K562 (cell line): ENCODE data around the gene GDAP2. TPM values are rescaled to one million over a fixed set of nuclear protein-coding genes. Genes with fewer than 3 reads are reported as not detected.

Experiments used
- ATAC-seq: fragments of 200-7000 bp; cut with Tn5 transposase; 3 replicates; pipeline ENCODE4 v1.9.1; 2020; ENCODE audit warnings: moderate library complexity
- BruUV-seq: library from RNA; stranded (reverse); fragments of 400-500 nt; replicated peaks from 2 replicates; lab custom pipeline; 2021; lab: Mats Ljungman, UMichigan
- CTCF ChIA-PET: fragments of 300-600 bp; formaldehyde crosslinking; extraction: SDS; loops from one replicate; lab custom pipeline; 2021; ENCODE audit warnings: low intra/inter-chr PET ratio; lab: Yijun Ruan, JAX
- POLR2A ChIA-PET: fragments of 300-600, 350-650 bp; sonication (Branson Sonifier 250); formaldehyde crosslinking; extraction: SDS; loops from one replicate; lab custom pipeline; 2021; ENCODE audit warnings: antibody characterized with exemption, inconsistent platforms; lab: Yijun Ruan, JAX
- DNase-seq, 4 experiments: peaks; one replicate each; pipeline versions ENCODE4 v3.0.0 to v3.0.0-alpha.2; 2011 to 2018; ENCODE audit warnings: low spot score in 3 of 4, mixed read lengths in 3 of 4; ENCODE audit errors: extremely low read depth in 1 of 4
- FAIRE-seq: peaks from 2 replicates; lab custom pipeline; 2011; peaks lifted over from hg19 to GRCh38; lab: Jason Lieb, UNC
- H2AFZ ChIP-seq: 2 replicates; pipeline ENCODE4 v1.6.0; 2011; ENCODE audit warnings: low read depth, low read length, control low read depth, inconsistent platforms
- H3K27ac ChIP-seq: fragments of 200-600 bp; 3 replicates; pipeline ENCODE4 v1.8.0; 2011; ENCODE audit warnings: low read depth, mild to moderate bottlenecking, control low read depth, inconsistent platforms, low read length, moderate library complexity, mixed read lengths; ENCODE audit errors: extremely low read depth
- H3K27me3 ChIP-seq, 2 experiments: fragments of 300-600 bp in 1 of 2; 2 replicates in 1 of 2; 3 replicates in 1 of 2; pipeline versions ENCODE4 v1.6.0 to v1.8.0; 2011; ENCODE audit warnings: inconsistent platforms in 2 of 2, low read length in 2 of 2, mild to moderate bottlenecking in 1 of 2, mixed read lengths in 1 of 2, moderate library complexity in 1 of 2; ENCODE audit not compliant: control insufficient read depth in 2 of 2, insufficient read depth in 2 of 2
- H3K36me3 ChIP-seq: fragments of 300-600 bp; 3 replicates; pipeline ENCODE4 v1.8.0; 2011; ENCODE audit warnings: mild to moderate bottlenecking, low read length, inconsistent platforms; ENCODE audit not compliant: control insufficient read depth, insufficient read depth
- H3K4me1 ChIP-seq, 2 experiments: fragments of 200-600 bp in 1 of 2; replicated peaks in 1 of 2; 2 replicates in 1 of 2; 3 replicates in 1 of 2; pipeline versions ENCODE4 v1.5.1 to v1.8.0; 2011; ENCODE audit warnings: inconsistent platforms in 2 of 2, low read length in 2 of 2, mild to moderate bottlenecking in 1 of 2, mixed read lengths in 1 of 2, moderate library complexity in 1 of 2; ENCODE audit not compliant: control insufficient read depth in 2 of 2, insufficient read depth in 2 of 2
- H3K4me2 ChIP-seq: 2 replicates; pipeline ENCODE4 v1.6.1; 2011; ENCODE audit warnings: low read length, control low read depth, inconsistent platforms, mixed read lengths; ENCODE audit not compliant: insufficient read depth
- H3K4me3 ChIP-seq: fragments of 200-600 bp; sonication (generic), shearing (Covaris generic); 2 replicates; pipeline ENCODE4 v1.5.1; 2016; ENCODE audit warnings: control low read depth, inconsistent platforms
- H3K79me2 ChIP-seq: fragments of 200-600 bp; 3 replicates; pipeline ENCODE4 v1.8.0; 2011; ENCODE audit warnings: low read length, inconsistent platforms; ENCODE audit not compliant: control insufficient read depth, insufficient read depth
- H3K9ac ChIP-seq, 2 experiments: 2 replicates each; pipeline versions ENCODE4 v1.6.0 to v1.6.1; 2011; ENCODE audit warnings: low read depth in 2 of 2, low read length in 2 of 2, control low read depth in 1 of 2, inconsistent platforms in 1 of 2, mild to moderate bottlenecking in 1 of 2, mixed read lengths in 1 of 2; ENCODE audit not compliant: insufficient read depth in 1 of 2
- H3K9me1 ChIP-seq: one replicate; pipeline ENCODE4 v1.6.0; 2011; ENCODE audit warnings: inconsistent platforms, mild to moderate bottlenecking, low read length, moderate library complexity; ENCODE audit not compliant: control insufficient read depth, insufficient read depth
- H3K9me3 ChIP-seq: replicated peaks from 2 replicates; pipeline ENCODE4 v1.5.1; 2011; ENCODE audit warnings: low read depth, low read length, inconsistent platforms; ENCODE audit not compliant: control insufficient read depth, insufficient read depth
- H4K20me1 ChIP-seq: replicated peaks from 2 replicates; pipeline ENCODE4 v1.6.1; 2011; ENCODE audit warnings: low read length, inconsistent platforms, mixed read lengths; ENCODE audit not compliant: control insufficient read depth, insufficient read depth
- ELF4 ChIP-seq: fragments of 450-650 bp; formaldehyde crosslinking; IDR thresholded peaks from 2 replicates; pipeline ENCODE4 v1.4.0; 2022; ENCODE audit warnings: missing genetic modification characterization
- ERF ChIP-seq: fragments of 450-650 bp; formaldehyde crosslinking; IDR thresholded peaks from 2 replicates; pipeline ENCODE4 v1.4.0; 2020; ENCODE audit warnings: mild to moderate bottlenecking, mixed read lengths
- FOXJ3 ChIP-seq: sonication (generic); formaldehyde crosslinking; IDR thresholded peaks from 2 replicates; pipeline ENCODE4 v1.4.0; 2020; ENCODE audit warnings: mild to moderate bottlenecking, missing genetic modification reagents
- GABPB1 ChIP-seq: sonication (generic); formaldehyde crosslinking; IDR thresholded peaks from 2 replicates; pipeline ENCODE4 v1.8.0; 2022; ENCODE audit warnings: mild to moderate bottlenecking, missing genetic modification reagents
- HIVEP1 ChIP-seq: fragments of 250-450 bp; sonication (Bioruptor Pico); IDR thresholded peaks from 2 replicates; pipeline ENCODE4 v1.4.0; 2020; ENCODE audit warnings: mild to moderate bottlenecking
- KHSRP ChIP-seq: fragments of 450-650 bp; IDR thresholded peaks from 2 replicates; pipeline ENCODE4 v1.6.1; 2017
- RBM34 ChIP-seq: fragments of 200-400 bp; formaldehyde crosslinking; IDR thresholded peaks from 2 replicates; pipeline ENCODE4 v1.6.1; 2018; ENCODE audit warnings: low read length, borderline replicate concordance; ENCODE audit not compliant: insufficient read depth
- WGBS: fragments of 100-300 bp; shearing (Covaris generic); methylation state at CpG from one replicate; pipeline ENCODE4 v1.1.6; 2016; ENCODE audit warnings: low coverage, mixed read lengths; ENCODE audit not compliant: insufficient coverage; ENCODE audit errors: missing lambda C conversion rate; 5-methylcytosine and 5-hydroxymethylcytosine counted together
- in situ Hi-C: fragments of 300-500 bp; cut with MboI; formaldehyde crosslinking; loops from 4 replicates; pipeline ENCODE4 v1.15.0; 2018; ENCODE audit warnings: inconsistent platforms, mixed read lengths
- intact Hi-C: fragments of 100-400 bp; cut with micrococcal nuclease; formaldehyde crosslinking; loops from 2 replicates; pipeline ENCODE4 v1.14.2; 2022
- polyA plus RNA-seq, 8 experiments: library from polyadenylated mRNA; depleted of rRNA in 4 of 8; stranded (reverse) in 5 of 8; unstranded in 3 of 8; fragments of >200 nt; fragmentation: Nextera tagmentation in 2 of 8; fragmentation: Illumina TruSeq in 1 of 8; extraction: Ambion mirVana in 2 of 8; extraction: Trizol in 1 of 8; gene quantifications; 2 replicates each; pipeline versions ENCODE4 v1.2.1 to v1.2.3, GENCODE V29; 2011 to 2014; ENCODE audit warnings: inconsistent platforms in 1 of 8, missing spikeins in 1 of 8
- total RNA-seq, 7 experiments: library from RNA; depleted of rRNA in 6 of 7; stranded (reverse); fragments of >200 nt in 6 of 7; fragmentation: Illumina TruSeq in 2 of 7; extraction: Trizol in 2 of 7; gene quantifications; 2 replicates each; pipeline versions ENCODE4 v1.2.1 to v1.2.3, GENCODE V29; 2011 to 2021; ENCODE audit warnings: low replicate concordance in 1 of 7
- TF ChIP-seq, protein P1 (sequence below): fragments of 250-450 bp; sonication (Bioruptor Pico); IDR thresholded peaks from 2 replicates; pipeline ENCODE4 v1.5.0; 2021; ENCODE audit warnings: mild to moderate bottlenecking, borderline replicate concordance
- TF ChIP-seq, protein P2 (sequence below): fragments of 250-450 bp; sonication (Bioruptor Pico); IDR thresholded peaks from 2 replicates; pipeline ENCODE4 v1.6.1; 2021; ENCODE audit warnings: mild to moderate bottlenecking

The GDAP2 gene
- total and polyA plus RNA-seq, 9 of the 15 experiments (the other 6 are each of a cell fraction or from before 2014, with no cell fraction given): 4.1 to 23.1 (median 13.2) TPM

DNA sequence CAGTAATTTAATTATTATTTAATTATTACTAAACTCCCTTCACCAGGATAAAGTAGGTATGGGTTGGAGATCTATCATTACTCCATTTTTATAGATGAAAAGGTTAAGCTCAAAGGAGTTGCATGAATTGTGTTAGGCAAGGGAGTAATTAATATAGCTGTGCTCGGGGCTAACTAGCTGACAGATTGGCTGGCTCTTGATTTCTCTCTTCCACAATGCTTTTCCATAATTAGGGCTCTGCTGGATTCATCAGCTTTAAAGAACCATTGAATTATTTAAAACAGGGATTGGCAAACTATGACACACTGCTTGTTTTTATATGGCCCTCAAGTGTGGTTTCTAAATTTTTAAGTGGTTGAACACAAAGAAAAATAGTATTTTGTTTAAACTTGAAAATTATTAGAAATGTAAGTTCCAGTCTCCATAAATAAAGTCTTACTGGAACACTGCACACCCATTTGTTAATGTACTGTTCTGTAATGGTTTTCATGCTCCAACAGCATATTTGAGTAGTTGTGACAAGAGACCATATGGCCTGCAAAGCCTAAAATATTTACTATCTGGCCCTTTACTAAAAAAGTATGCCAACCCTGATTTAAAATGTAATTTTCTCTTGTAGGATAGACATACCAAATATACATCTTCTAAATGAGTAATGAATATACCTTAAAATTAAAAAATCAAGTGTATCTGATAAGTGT is 76.4 kb downstream of the GDAP2 start:
- Histone ChIP-seq H3K36me3 (no peaks in the 10 kb centered on the region), H3K79me2 (no peaks in the 10 kb centered on the region)
- no peak for ATAC-seq
- DNase-seq: no peak
- intact Hi-C loops: no loop called here
- in situ Hi-C loops: no loop called here
- TF ChIP-seq GABPB1 (CRISPR knock-in tag) (no peak), HIVEP1 (no peak), FOXJ3 (CRISPR knock-in tag) (no peak), RBM34 (no peak), ELF4 (no peak), ERF (no peak), KHSRP (no peak)
- TF ChIP-seq, protein P1, sequence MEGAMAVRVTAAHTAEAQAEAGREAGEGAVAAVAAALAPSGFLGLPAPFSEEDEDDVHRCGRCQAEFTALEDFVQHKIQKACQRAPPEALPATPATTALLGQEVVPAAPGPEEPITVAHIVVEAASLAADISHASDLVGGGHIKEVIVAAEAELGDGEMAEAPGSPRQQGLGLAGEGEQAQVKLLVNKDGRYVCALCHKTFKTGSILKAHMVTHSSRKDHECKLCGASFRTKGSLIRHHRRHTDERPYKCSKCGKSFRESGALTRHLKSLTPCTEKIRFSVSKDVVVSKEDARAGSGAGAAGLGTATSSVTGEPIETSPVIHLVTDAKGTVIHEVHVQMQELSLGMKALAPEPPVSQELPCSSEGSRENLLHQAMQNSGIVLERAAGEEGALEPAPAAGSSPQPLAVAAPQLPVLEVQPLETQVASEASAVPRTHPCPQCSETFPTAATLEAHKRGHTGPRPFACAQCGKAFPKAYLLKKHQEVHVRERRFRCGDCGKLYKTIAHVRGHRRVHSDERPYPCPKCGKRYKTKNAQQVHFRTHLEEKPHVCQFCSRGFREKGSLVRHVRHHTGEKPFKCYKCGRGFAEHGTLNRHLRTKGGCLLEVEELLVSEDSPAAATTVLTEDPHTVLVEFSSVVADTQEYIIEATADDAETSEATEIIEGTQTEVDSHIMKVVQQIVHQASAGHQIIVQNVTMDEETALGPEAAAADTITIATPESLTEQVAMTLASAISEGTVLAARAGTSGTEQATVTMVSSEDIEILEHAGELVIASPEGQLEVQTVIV: no peak
- TF ChIP-seq, protein P2, sequence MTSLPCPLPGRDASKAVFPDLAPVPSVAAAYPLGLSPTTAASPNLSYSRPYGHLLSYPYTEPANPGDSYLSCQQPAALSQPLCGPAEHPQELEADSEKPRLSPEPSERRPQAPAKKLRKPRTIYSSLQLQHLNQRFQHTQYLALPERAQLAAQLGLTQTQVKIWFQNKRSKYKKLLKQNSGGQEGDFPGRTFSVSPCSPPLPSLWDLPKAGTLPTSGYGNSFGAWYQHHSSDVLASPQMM (CRISPR knock-in tag): no peak
- TF ChIP-seq, all 486 proteins: peak for 0
- Histone ChIP-seq H3K9ac (no peak overlapping the region), H3K4me2 (no peak overlapping the region), H3K4me3 (no peak overlapping the region), H3K9me1 (no peaks in the 10 kb centered on the region), H3K27me3 (no peaks in the 10 kb centered on the region), H2AFZ (no peak overlapping the region), H3K4me1 (0 out of 5 replicates have a peak, but pooled peaks cover 0 to 6% of the 10 kb centered on the region in 2 experiments), H3K9me3 (no peaks in the 10 kb centered on the region), H3K27ac (no peak overlapping the region), H4K20me1 (no peaks in the 10 kb centered on the region)
- 30% methylated on average over 1 of the region's 1 CpG for WGBS
- FAIRE-seq: no peak
- CTCF ChIA-PET: no interaction called here
- no TSS peak for BruUV-seq
- POLR2A ChIA-PET: interaction anchor here (0.9 to 1.0 kb wide), 2 partner anchors 17 to 94 kb away, joined by 3 read pairs; no protein-coding TSS in a partner anchor
